GM21447 (cell line): ENCODE measurements around the gene CCDC184.

Experiments used
- ATAC-seq: cut with Tn5 transposase; IDR thresholded peaks from one replicate; pipeline ENCODE4 v1.9.1; 2021; ENCODE audit not compliant: unreplicated experiment

Gene CCDC184

GRCh38 chr12:48177982-48178381, 5.5 kb upstream of the CCDC184 start:
- ATAC-seq, result no peak

- no peak for ATAC-seq
These were observed 4.0 kb upstream of the CCDC184 start for GRCh38 chr12:48179466-48179865.

GRCh38 chr12:48180424-48180823, 3.0 kb upstream of the CCDC184 start:
- no peak for ATAC-seq

- ATAC-seq, result no peak
These were observed 2.5 kb upstream of the CCDC184 start for GRCh38 chr12:48180857-48181495.

- no peak for ATAC-seq
These were observed 813 bp upstream of the CCDC184 start for GRCh38 chr12:48182631-48183030.

GRCh38 chr12:48183876-48184548, 568 bp downstream of the CCDC184 start:
- ATAC-seq, result no peak

- no peak for ATAC-seq
These were observed 1.1 kb downstream of the CCDC184 start for GRCh38 chr12:48184549-48184922.

GRCh38 chr12:48185181-48185919, 1.9 kb downstream of the CCDC184 start:
- ATAC-seq, result no peak

GRCh38 chr12:48187916-48188695, 4.7 kb downstream of the CCDC184 start:
- no peak for ATAC-seq

- peak; percentile 69 for ATAC-seq
These were observed 6.1 kb downstream of the CCDC184 start for GRCh38 chr12:48189331-48190125.

GRCh38 chr12:48191096-48191495, 7.7 kb downstream of the CCDC184 start:
- ATAC-seq, result no peak

- ATAC-seq, result no peak
These were observed 9.4 kb downstream of the CCDC184 start for GRCh38 chr12:48192861-48193260.

- ATAC-seq, result no peak
These were observed 10.2 kb downstream of the CCDC184 start for GRCh38 chr12:48193623-48194022.

GRCh38 chr12:48194799-48195201, 11.4 kb downstream of the CCDC184 start:
- no peak for ATAC-seq

GRCh38 chr12:48197549-48197970, 14.1 kb downstream of the CCDC184 start:
- ATAC-seq, result peak; percentile 17

GRCh38 chr12:48197971-48198671, 14.7 kb downstream of the CCDC184 start:
- ATAC-seq, result peak; percentile 100

GRCh38 chr12:48198672-48198971, 15.2 kb downstream of the CCDC184 start:
- peak; percentile 8 for ATAC-seq

GRCh38 chr12:48198985-48199384, 15.5 kb downstream of the CCDC184 start:
- no peak for ATAC-seq

- no peak for ATAC-seq
These were observed 16.4 kb downstream of the CCDC184 start for GRCh38 chr12:48199774-48200221.

GRCh38 chr12:48201091-48201490, 17.6 kb downstream of the CCDC184 start:
- no peak for ATAC-seq
